IPS DF 6.9 (cell line): ENCODE results near the gene KRT72.

Experiments used
- DNase-seq: peaks from one replicate; pipeline ENCODE4 v3.0.0-alpha.2; 2013; ENCODE audit warnings: low read depth, low spot score
- H3K27ac ChIP-seq: one replicate; pipeline ENCODE4 v1.5.1; 2013; ENCODE audit warnings: low read length, control low read depth
- H3K27me3 ChIP-seq: 2 replicates; pipeline ENCODE4 v1.6.1; 2013; ENCODE audit warnings: mild to moderate bottlenecking, low read length; ENCODE audit not compliant: control insufficient read depth, insufficient read depth
- H3K36me3 ChIP-seq: 2 replicates; pipeline ENCODE4 v1.6.1; 2013; ENCODE audit warnings: low read length; ENCODE audit not compliant: control insufficient read depth, insufficient read depth
- H3K4me1 ChIP-seq: 2 replicates; pipeline ENCODE4 v1.6.1; 2013; ENCODE audit warnings: low read length; ENCODE audit not compliant: control insufficient read depth, insufficient read depth
- H3K4me3 ChIP-seq: 2 replicates; pipeline ENCODE4 v1.5.1; 2013; ENCODE audit warnings: mild to moderate bottlenecking, low read length
- H3K9me3 ChIP-seq: 2 replicates; pipeline ENCODE4 v1.6.1; 2013; ENCODE audit warnings: low read length, inconsistent platforms; ENCODE audit not compliant: control insufficient read depth, insufficient read depth
- WGBS: extraction: QIAGEN DNeasy Blood & Tissue Kit; methylation state at CpG from one replicate; pipeline ENCODE4 v1.1.7; 2013; ENCODE audit warnings: mixed read lengths, missing lambda C conversion rate; ENCODE audit not compliant: insufficient read length, insufficient coverage; 5-methylcytosine and 5-hydroxymethylcytosine counted together

KRT72 gene

DNA sequence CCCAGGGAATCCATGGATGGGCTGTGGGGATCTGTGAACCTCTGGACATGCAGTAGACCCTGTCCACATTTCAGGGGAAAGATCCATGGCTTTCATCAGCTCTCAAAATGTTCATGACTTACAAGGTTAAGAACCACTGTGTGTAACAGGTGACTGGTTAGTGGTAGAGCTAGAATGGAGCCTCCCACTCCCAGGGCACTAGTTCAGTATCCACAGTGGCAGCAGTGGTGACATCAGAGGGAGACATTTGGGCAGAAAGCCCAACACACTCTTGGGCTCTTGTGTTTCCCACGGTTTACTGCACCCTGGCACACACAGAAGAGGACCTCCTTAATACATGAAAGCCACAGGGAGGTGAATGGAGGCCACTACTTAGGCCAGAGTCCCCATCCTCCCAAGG, 36.7 kb downstream of the KRT72 start:
- no peak overlapping the region for H3K4me3 ChIP-seq
- H3K36me3 ChIP-seq, result no peaks in the 10 kb centered on the region
- no peaks in the 10 kb centered on the region for H3K9me3 ChIP-seq
- no peaks in the 10 kb centered on the region for H3K4me1 ChIP-seq
- DNase-seq, result no peak
- no CpG with 5 or more reads among the region's 1 CpG for WGBS
- H3K27ac ChIP-seq, result no peak overlapping the region
- no peaks in the 10 kb centered on the region for H3K27me3 ChIP-seq

DNA sequence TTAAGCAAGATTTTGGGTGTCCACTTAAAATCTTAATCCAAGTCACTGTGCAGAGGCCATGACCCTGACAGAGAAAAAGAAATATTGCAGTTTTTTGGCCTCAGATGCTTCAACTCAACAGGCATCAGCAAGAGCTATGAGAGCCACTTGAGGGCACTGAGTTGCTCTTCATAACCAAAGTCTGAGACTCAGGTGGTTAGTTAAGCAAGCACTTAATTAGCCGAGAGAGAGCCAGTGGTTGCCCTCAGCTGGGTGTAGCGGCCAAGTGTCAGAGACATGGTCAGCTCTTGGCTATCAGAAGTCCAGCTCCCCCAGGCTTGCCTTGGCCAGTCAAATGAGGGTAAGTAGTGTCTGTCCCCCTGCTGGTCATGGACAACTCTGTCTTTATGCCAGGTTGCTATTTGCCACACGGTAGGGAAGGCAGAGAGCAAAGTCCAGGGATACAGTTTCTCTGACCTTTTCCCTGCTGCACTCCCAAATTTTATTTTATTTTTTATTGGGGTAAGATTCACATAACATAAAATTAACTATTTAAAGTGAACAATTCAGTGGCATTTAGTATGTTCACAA, 39.3 kb downstream of the KRT72 start:
- Histone ChIP-seq H3K27ac (no peak overlapping the region), H3K9me3 (no peaks in the 10 kb centered on the region), H3K4me1 (no peaks in the 10 kb centered on the region), H3K4me3 (no peak overlapping the region), H3K36me3 (no peaks in the 10 kb centered on the region), H3K27me3 (no peaks in the 10 kb centered on the region)
- DNase-seq, result peak; percentile 16
- WGBS, result no CpG with 5 or more reads among the region's 3 CpGs

DNA sequence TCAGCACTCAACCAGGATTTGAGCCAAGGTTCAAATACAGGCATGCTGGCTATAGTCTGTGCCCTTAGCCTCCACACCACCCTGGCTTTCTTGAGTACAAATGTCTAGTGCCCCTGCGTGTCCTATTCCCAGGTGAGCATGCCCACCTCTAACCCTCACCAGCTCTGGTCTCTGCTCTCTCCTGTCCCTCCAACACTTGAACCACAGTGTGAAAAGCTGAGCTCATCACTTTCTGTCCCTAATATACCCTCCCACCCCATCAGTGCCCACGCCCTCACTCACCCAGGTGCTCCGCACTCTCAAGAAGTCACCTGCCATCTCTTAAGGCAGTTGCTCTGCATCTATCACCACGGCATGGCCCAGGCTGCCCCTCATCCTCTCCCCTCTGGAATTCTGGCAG, 41.3 kb downstream of the KRT72 start:
- WGBS, result no CpG with 5 or more reads among the region's 4 CpGs
- Histone ChIP-seq H3K4me1 (no peaks in the 10 kb centered on the region), H3K27ac (no peak overlapping the region), H3K4me3 (no peak overlapping the region), H3K9me3 (no peaks in the 10 kb centered on the region), H3K36me3 (no peaks in the 10 kb centered on the region), H3K27me3 (no peaks in the 10 kb centered on the region)
- DNase-seq, result no peak

DNA sequence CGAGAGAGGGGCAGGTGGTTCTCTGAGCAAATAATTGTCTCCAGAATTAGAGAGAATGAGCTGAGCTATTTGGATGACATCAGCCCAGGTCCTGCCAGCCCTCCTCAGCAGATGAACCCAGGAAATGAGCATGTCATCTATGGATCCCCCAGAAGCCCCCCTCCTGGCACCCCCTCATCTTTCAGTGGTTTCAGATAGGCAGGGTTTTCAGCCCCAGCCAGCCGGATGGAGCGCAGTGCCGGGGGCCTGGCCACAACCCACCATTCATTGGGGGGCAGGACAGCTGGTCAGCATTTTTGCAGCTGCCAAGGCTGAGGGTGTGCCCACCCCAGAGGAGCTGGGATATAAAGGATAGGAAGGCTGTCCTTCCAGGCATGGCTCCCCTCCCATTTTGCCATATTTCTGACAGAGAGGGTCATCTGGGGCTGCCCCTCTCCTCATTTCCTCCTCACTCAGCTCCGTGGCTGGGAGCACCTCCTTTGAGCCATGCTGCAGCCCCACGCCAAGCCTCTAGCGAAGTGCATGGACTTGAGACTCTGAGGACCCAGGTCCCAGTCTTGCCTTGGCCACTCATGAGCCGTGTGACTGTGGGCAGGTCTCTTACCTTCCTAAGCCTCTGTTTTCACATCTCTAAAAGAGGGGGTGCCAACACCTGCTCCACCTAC, 42.4 kb downstream of the KRT72 start:
- Histone ChIP-seq H3K4me3 (no peak overlapping the region), H3K4me1 (no peaks in the 10 kb centered on the region), H3K27me3 (no peaks in the 10 kb centered on the region), H3K9me3 (no peaks in the 10 kb centered on the region), H3K27ac (no peak overlapping the region), H3K36me3 (no peaks in the 10 kb centered on the region)
- no peak for DNase-seq
- no CpG with 5 or more reads among the region's 8 CpGs for WGBS

DNA sequence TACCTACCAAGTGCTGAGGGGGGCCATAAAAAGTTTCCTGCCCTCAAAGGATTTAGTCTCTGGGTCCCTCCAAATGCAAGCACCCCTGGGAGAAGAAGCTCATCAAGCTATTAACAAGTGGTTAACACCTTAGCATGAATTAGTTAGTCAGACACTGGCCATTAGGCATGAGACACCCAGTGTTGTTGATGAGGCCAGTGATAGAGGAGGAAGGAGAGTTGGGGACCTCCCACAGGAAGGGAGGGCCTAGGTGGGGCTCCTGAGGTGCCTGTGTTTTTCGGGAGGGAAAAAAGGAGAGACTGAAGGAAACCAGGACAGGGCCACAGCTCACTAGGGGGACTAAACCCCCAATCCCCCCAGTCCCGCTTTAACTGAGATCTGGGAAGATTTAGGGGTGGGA, 43.8 kb downstream of the KRT72 start:
- no peaks in the 10 kb centered on the region for H3K9me3 ChIP-seq

DNA sequence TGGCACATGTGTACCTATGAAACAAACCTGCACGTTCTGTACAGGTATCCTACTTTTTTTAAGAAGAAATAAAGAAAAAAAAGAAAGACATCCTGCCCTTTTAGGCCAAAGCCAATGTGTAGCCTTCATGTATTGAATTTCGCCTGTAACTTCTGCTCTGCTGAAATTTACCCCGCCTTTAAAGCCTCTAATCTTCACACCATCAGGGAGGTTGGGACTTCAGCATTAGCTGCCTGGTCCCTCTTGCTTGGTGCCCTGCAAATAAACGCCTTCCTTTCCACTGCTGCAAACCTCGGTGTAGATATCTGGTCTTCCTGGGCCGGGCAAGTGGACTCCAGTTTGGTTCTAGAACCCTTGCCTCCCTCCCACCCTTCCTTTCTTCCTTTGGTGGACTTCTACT, 45.7 kb downstream of the KRT72 start:
- Histone ChIP-seq H3K9me3 (no peaks in the 10 kb centered on the region), H3K4me1 (no peaks in the 10 kb centered on the region), H3K36me3 (no peaks in the 10 kb centered on the region), H3K27ac (no peak overlapping the region), H3K4me3 (no peak overlapping the region), H3K27me3 (no peaks in the 10 kb centered on the region)
- WGBS, result no CpG with 5 or more reads among the region's 6 CpGs
- no peak for DNase-seq

More for the DNA sequence above, 43.8 kb downstream of the KRT72 start:
- Histone ChIP-seq H3K36me3 (no peaks in the 10 kb centered on the region), H3K4me1 (no peaks in the 10 kb centered on the region), H3K27ac (no peak overlapping the region), H3K4me3 (no peak overlapping the region), H3K27me3 (no peaks in the 10 kb centered on the region)
- no peak for DNase-seq
- no CpG with 5 or more reads among the region's 2 CpGs for WGBS

DNA sequence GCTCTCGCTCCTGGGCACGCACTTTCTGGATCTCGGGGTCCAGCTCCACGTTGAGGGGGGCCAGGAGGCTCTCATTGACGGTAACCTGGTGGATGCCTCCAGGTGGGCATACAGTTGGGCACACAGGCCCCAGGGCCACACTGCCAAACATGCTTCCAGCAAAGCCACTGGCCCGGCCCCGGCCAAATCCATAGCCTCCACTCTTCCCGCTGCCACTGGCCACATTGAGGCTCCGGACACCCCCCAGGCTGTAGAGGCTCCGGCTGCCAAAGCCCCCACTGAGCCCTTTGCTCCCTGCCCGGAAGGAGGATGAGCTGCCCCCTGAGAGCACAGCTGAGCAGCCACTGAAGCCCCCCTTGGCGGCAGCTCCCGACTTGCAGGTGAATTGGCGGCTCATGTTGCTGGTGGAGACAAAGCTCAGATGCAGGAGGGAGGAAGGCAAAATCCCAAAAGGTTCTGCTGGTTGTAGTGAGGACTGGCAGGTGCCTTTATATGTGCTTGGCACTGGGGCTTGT, 48.5 kb downstream of the KRT72 start, which contains the start of gene KRT71:
KRT71 (minus strand) TSS at position 465 of the 515 bp plus-strand sequence; CDS start at position 397, 68 bp downstream.
- H3K27me3 ChIP-seq, result no peaks in the 10 kb centered on the region
- WGBS, result no CpG with 5 or more reads among the region's 14 CpGs

DNA sequence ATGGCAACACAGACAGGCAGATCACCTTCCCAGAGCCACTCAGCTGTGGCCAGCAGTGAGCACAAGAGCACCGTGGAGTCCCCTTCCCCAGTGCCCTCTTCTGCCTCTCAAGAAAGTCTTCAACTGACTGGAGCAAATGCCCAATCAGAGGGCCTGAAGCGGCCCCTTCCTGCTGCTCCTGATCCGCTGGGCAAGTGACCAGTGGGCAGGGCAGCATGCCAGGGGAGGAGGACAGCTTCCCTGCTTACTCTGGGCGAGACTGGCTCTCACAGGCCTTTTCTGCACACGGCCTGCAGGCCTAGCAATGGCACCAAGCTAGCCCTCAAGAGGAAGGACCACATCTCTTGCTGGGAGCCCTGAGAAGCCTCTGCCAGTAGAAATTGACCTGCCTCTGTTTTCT, 49.2 kb downstream of the KRT72 start:
- H3K9me3 ChIP-seq, result no peaks in the 10 kb centered on the region
- no peaks in the 10 kb centered on the region for H3K4me1 ChIP-seq
- no peaks in the 10 kb centered on the region for H3K27me3 ChIP-seq
- H3K4me3 ChIP-seq, result no peak overlapping the region
- no peaks in the 10 kb centered on the region for H3K36me3 ChIP-seq
- no peak overlapping the region for H3K27ac ChIP-seq
- no CpG with 5 or more reads among the region's 5 CpGs for WGBS
- DNase-seq, result no peak

More for the DNA sequence above, 48.5 kb downstream of the KRT72 start, which contains the start of gene KRT71:
- no peak within 1 kb of the TSS for H3K4me3 ChIP-seq
- H3K4me1 ChIP-seq, result no peaks in the 10 kb centered on the region
- no peak within 1 kb of the TSS for H3K27ac ChIP-seq
- no peak for DNase-seq
- H3K36me3 ChIP-seq, result no peaks in the 10 kb centered on the region
- H3K9me3 ChIP-seq, result no peaks in the 10 kb centered on the region

DNA sequence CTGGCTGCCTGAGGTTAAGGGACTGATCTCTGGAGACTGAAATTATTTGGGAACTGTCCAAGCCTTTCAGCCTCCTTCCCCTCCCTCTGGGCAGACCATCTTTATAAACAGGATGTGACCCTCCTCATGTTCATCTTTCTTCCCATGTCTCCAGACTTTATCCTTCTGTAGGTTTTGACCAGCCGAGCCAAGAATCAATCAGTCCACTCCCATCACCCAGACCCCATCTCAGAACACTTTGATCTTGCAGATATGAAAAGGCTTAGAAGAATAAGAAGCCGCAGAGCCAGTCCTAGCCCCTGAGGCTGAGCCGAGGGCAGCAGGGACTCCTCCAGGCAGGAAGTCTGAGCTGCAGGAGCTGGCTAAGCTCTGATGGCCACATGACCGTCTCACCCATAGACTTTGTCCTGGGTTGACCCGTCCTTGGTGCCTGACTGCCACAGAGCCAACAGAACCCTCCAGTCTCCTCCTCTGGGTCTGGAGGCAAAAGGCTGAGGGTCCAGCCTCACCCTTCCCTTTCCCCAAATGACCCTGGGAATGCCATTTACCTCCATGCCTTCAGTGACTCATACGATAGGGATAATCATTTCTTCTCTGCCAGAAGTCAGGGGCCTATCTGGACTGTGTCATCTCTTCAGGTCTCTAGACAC, 49.9 kb downstream of the KRT72 start:
- no CpG with 5 or more reads among the region's 6 CpGs for WGBS
- no peaks in the 10 kb centered on the region for H3K27me3 ChIP-seq
- H3K4me1 ChIP-seq, result no peaks in the 10 kb centered on the region
- H3K36me3 ChIP-seq, result no peaks in the 10 kb centered on the region
- DNase-seq, result no peak
- no peaks in the 10 kb centered on the region for H3K9me3 ChIP-seq
- H3K27ac ChIP-seq, result no peak overlapping the region
- no peak overlapping the region for H3K4me3 ChIP-seq

DNA sequence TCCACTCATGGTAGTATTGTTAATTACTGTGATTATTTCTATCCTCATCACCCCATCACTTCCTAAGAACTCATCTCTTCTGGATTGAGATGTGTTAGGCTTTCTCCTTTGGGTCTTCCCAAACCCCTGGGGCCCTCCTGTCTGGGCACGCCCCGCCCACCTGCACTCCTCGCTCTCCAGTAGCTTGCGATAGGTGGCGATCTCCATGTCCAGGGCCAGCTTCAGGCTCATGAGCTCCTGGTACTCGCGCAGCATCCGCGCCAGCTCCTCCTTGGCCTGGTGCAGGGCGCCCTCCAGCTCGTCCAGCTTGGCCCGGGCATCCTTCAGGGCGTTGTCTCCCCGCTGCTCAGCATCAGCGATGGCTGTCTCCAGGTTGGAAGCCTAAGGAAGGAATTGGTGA, 55.1 kb downstream of the KRT72 start:
- no peak for DNase-seq
- H3K4me3 ChIP-seq, result no peak overlapping the region
- no CpG with 5 or more reads among the region's 15 CpGs for WGBS
- no peaks in the 10 kb centered on the region for H3K27me3 ChIP-seq
- no peaks in the 10 kb centered on the region for H3K9me3 ChIP-seq
- no peaks in the 10 kb centered on the region for H3K4me1 ChIP-seq
- H3K27ac ChIP-seq, result no peak overlapping the region
- H3K36me3 ChIP-seq, result no peaks in the 10 kb centered on the region
